UCSD-AML1 (cell line): ENCODE results near the gene COL11A2.
"Not testable (repeated sequence)": the region's sequence is repeated elsewhere in the genome, so short reads cannot be mapped to it uniquely, and the experiment has no call there.

Source experiments
- DNase-seq: peaks from one replicate; lab custom pipeline; 2025; ENCODE audit not compliant: unreplicated experiment; lab: John Stamatoyannopoulos, UW

Gene COL11A2

GRCh38 chr6:33160096-33160495, 32.2 kb downstream of the COL11A2 start:
- DNase-seq: no peak

GRCh38 chr6:33156964-33157363, 35.3 kb downstream of the COL11A2 start:
- no peak for DNase-seq

GRCh38 chr6:33156561-33156960, 35.7 kb downstream of the COL11A2 start:
- DNase-seq: no peak

- DNase-seq: no peak
Observed at GRCh38 chr6:33154349-33154748, 37.9 kb downstream of the COL11A2 start.

- no peak for DNase-seq
Observed at GRCh38 chr6:33151050-33151449, 41.2 kb downstream of the COL11A2 start.

GRCh38 chr6:33150560-33150959, 41.7 kb downstream of the COL11A2 start:
- not testable (repeated sequence) for DNase-seq

GRCh38 chr6:33147807-33148666, 44.2 kb downstream of the COL11A2 start:
- DNase-seq: no peak

- DNase-seq: peak; percentile 46
Observed at GRCh38 chr6:33144373-33144772, 47.9 kb downstream of the COL11A2 start.

- DNase-seq: no peak
Observed at GRCh38 chr6:33143113-33143770, 49.0 kb downstream of the COL11A2 start.

GRCh38 chr6:33142501-33143070, 49.7 kb downstream of the COL11A2 start:
- DNase-seq: no peak

- DNase-seq: no peak
Observed at GRCh38 chr6:33140556-33140955, 51.7 kb downstream of the COL11A2 start.

GRCh38 chr6:33139596-33140206, 52.6 kb downstream of the COL11A2 start:
- no peak for DNase-seq

GRCh38 chr6:33136310-33136900, 55.9 kb downstream of the COL11A2 start:
- DNase-seq: no peak

- DNase-seq: no peak
Observed at GRCh38 chr6:33132081-33132524, 60.2 kb downstream of the COL11A2 start.

GRCh38 chr6:33128318-33128717, 63.9 kb downstream of the COL11A2 start:
- no peak for DNase-seq

- DNase-seq: peak; percentile 70
Observed at GRCh38 chr6:33126101-33126714, 66.1 kb downstream of the COL11A2 start.

GRCh38 chr6:33124947-33125346, 67.3 kb downstream of the COL11A2 start:
- no peak for DNase-seq

- no peak for DNase-seq
Observed at GRCh38 chr6:33124525-33124901, 67.8 kb downstream of the COL11A2 start.

- no peak for DNase-seq
Observed at GRCh38 chr6:33123732-33124524, 68.3 kb downstream of the COL11A2 start.

GRCh38 chr6:33123181-33123580, 69.1 kb downstream of the COL11A2 start:
- DNase-seq: no peak
